ENCODE results near the gene HES2. TPM values are rescaled to one million over a fixed set of nuclear protein-coding genes. Genes with fewer than 3 reads are reported as not detected.
"Not testable (repeated sequence)": the region's sequence is repeated elsewhere in the genome, so short reads cannot be mapped to it uniquely, and the experiment has no call there.

HES2 gene
- total and polyA plus RNA-seq, 8 donors, result 18.4 to 231 TPM; not detected in 6

- peaks cover 0 to 10% (median 4%) of the 10 kb centered on the region in 4 donors for H3K4me1 ChIP-seq
- no peaks in the 10 kb centered on the region for H3K27me3 ChIP-seq
- WGBS, 5 donors, result 70 to 81% (median 75%) methylated on average over 7 to 12 of the region's 12 CpGs
- no peak for DNase-seq
- no peaks in the 10 kb centered on the region for H3K36me3 ChIP-seq
- intact Hi-C loops (cut with DNase I; ENCODE audit: low total_unique reads), result no loop called here
- no peak overlapping the region for H3K4me3 ChIP-seq
- no peak for TF ChIP-seq CTCF (IDR thresholded peaks at IDR 0.05)
- no peak for TF ChIP-seq POLR2A (IDR thresholded peaks at IDR 0.05)
- no peak for TF ChIP-seq POLR2AphosphoS5 (IDR thresholded peaks at IDR 0.05)
- TF ChIP-seq EP300 (IDR thresholded peaks at IDR 0.05), result no peak
- H3K9me3 ChIP-seq, result no peaks in the 10 kb centered on the region
- no peak overlapping the region for H3K27ac ChIP-seq
These were observed 41.5 kb downstream of the HES2 start for GRCh38 chr1:6378096-6378746.

GRCh38 chr1:6373961-6374720 lies 45.6 kb downstream of the HES2 start:
- 54 to 86% (median 59%) methylated on average over 8 of the region's 8 CpGs for WGBS, 5 donors
- Histone ChIP-seq H3K27me3 (no peaks in the 10 kb centered on the region), H3K36me3 (no peaks in the 10 kb centered on the region), H3K4me1 (peaks cover 0 to 16% (median 7%) of the 10 kb centered on the region in 4 donors), H3K9me3 (no peaks in the 10 kb centered on the region), H3K4me3 (no peak overlapping the region), H3K27ac (no peak overlapping the region)
- DNase-seq, result peak; percentile 61 to 81
- TF ChIP-seq CTCF (IDR thresholded peaks at IDR 0.05) (no peak), POLR2A (IDR thresholded peaks at IDR 0.05) (no peak), POLR2AphosphoS5 (IDR thresholded peaks at IDR 0.05) (no peak), EP300 (IDR thresholded peaks at IDR 0.05) (no peak)
- intact Hi-C loops (cut with DNase I; ENCODE audit: low total_unique reads), result no loop called here

- DNase-seq; intact Hi-C loops (cut with DNase I; ENCODE audit: low total_unique reads); H3K36me3 ChIP-seq; H3K4me3 ChIP-seq; H3K27ac ChIP-seq; H3K9me3 ChIP-seq; H3K27me3 ChIP-seq: not testable (repeated sequence)
- 43 to 71% (median 60%) methylated on average over 7 of the region's 7 CpGs for WGBS, 5 donors
- peaks cover 4 to 32% (median 9%) of the 10 kb centered on the region in 4 donors for H3K4me1 ChIP-seq
These were observed 47.5 kb downstream of the HES2 start for GRCh38 chr1:6372236-6372635.

GRCh38 chr1:6370006-6370405 lies 49.7 kb downstream of the HES2 start:
- Histone ChIP-seq H3K4me3 (no peak overlapping the region), H3K27ac (no peak overlapping the region), H3K27me3 (no peaks in the 10 kb centered on the region), H3K9me3 (no peaks in the 10 kb centered on the region), H3K36me3 (no peaks in the 10 kb centered on the region), H3K4me1 (peaks cover 4 to 32% (median 10%) of the 10 kb centered on the region in 4 donors)
- intact Hi-C loops (cut with DNase I; ENCODE audit: low total_unique reads), result no loop called here
- no peak for DNase-seq
- TF ChIP-seq POLR2A (IDR thresholded peaks at IDR 0.05) (no peak), POLR2AphosphoS5 (IDR thresholded peaks at IDR 0.05) (no peak), EP300 (IDR thresholded peaks at IDR 0.05) (no peak)
- WGBS, 5 donors, result 62 to 81% (median 73%) methylated on average over 3 to 4 of the region's 4 CpGs

GRCh38 chr1:6367381-6368012 lies 52.2 kb downstream of the HES2 start:
- Histone ChIP-seq H3K4me1 (peaks cover 9 to 36% (median 19%) of the 10 kb centered on the region in 4 donors), H3K9me3 (no peaks in the 10 kb centered on the region), H3K27me3 (no peaks in the 10 kb centered on the region), H3K36me3 (no peaks in the 10 kb centered on the region), H3K4me3 (no peak overlapping the region), H3K27ac (no peak overlapping the region)
- intact Hi-C loops (cut with DNase I; ENCODE audit: low total_unique reads), result no loop called here
- DNase-seq, result no peak
- TF ChIP-seq POLR2AphosphoS5 (IDR thresholded peaks at IDR 0.05), result no peak
- no peak for TF ChIP-seq POLR2A (IDR thresholded peaks at IDR 0.05)
- TF ChIP-seq EP300 (IDR thresholded peaks at IDR 0.05), result no peak
- 79 to 93% (median 86%) methylated on average over 9 of the region's 9 CpGs for WGBS, 5 donors

Data from stomach (tissue), 9 donors.